OCI-LY3 (cell line): ENCODE data around the gene SLC12A7.

Experiments used
- H2AFZ ChIP-seq: fragments of 200-600, 300-600 bp; shearing (Covaris generic); 2 replicates; pipeline ENCODE4 v1.6.0; 2014; ENCODE audit warnings: antibody characterized with exemption, low read depth, low read length
- H3K27ac ChIP-seq: fragments of 200-600, 300-600 bp; sonication (generic); 2 replicates; pipeline ENCODE4 v1.5.1; 2014; ENCODE audit warnings: mild to moderate bottlenecking, low read length, moderate library complexity, mixed read lengths
- H3K27me3 ChIP-seq: fragments of 200-600, 300-600 bp; sonication (generic); 2 replicates; pipeline ENCODE4 v1.6.1; 2014; ENCODE audit warnings: low read depth, low read length, mixed read lengths
- H3K36me3 ChIP-seq: fragments of 200-600, 300-600 bp; sonication (generic); replicated peaks from 2 replicates; pipeline ENCODE3; 2014; ENCODE audit warnings: low read depth, low read length, mixed read lengths
- H3K4me1 ChIP-seq: fragments of 300-600, 200-600 bp; sonication (generic); 2 replicates; pipeline ENCODE4 v1.6.1; 2014; ENCODE audit warnings: low read length, mixed read lengths
- H3K4me2 ChIP-seq: fragments of 200-600, 300-600 bp; sonication (generic); 2 replicates; pipeline ENCODE4 v1.6.1; 2014; ENCODE audit warnings: low read length, mixed read lengths
- H3K4me3 ChIP-seq: fragments of 300-600, 200-600 bp; sonication (generic); 2 replicates; pipeline ENCODE4 v1.5.1; 2014; ENCODE audit warnings: antibody characterized with exemption, mild to moderate bottlenecking, low read length, moderate library complexity
- H3K79me2 ChIP-seq: fragments of 300-600, 200-600 bp; shearing (Covaris generic); 2 replicates; pipeline ENCODE4 v1.6.1; 2014; ENCODE audit warnings: mild to moderate bottlenecking, low read length, mixed read lengths
- H3K9ac ChIP-seq: fragments of 300-600, 200-600 bp; shearing (Covaris generic); 2 replicates; pipeline ENCODE4 v1.6.0; 2014; ENCODE audit warnings: mild to moderate bottlenecking, low read length, moderate library complexity
- H3K9me3 ChIP-seq: fragments of 200-600, 300-600 bp; shearing (Covaris generic); 2 replicates; pipeline ENCODE4 v1.6.1; 2014; ENCODE audit warnings: low read length, mixed read lengths; ENCODE audit not compliant: insufficient read depth
- H4K20me1 ChIP-seq: fragments of 200-600, 300-600 bp; sonication (generic); 2 replicates; pipeline ENCODE4 v1.6.1; 2016; ENCODE audit warnings: low read length, mixed read lengths; ENCODE audit not compliant: insufficient read depth
- EZH2phosphoT487 ChIP-seq: fragments of 200-600 bp; shearing (Covaris generic); IDR thresholded peaks from 2 replicates; pipeline ENCODE4 v1.6.1; 2018; ENCODE audit warnings: antibody characterized with exemption, mixed run types, low read depth
- TF ChIP-seq, protein P1 (sequence below): fragments of 200-600, 300-600 bp; sonication (generic); IDR thresholded peaks from 2 replicates; pipeline ENCODE4 v1.5.1; 2014; ENCODE audit warnings: antibody characterized with exemption, low read length, low read depth

Gene SLC12A7

DNA sequence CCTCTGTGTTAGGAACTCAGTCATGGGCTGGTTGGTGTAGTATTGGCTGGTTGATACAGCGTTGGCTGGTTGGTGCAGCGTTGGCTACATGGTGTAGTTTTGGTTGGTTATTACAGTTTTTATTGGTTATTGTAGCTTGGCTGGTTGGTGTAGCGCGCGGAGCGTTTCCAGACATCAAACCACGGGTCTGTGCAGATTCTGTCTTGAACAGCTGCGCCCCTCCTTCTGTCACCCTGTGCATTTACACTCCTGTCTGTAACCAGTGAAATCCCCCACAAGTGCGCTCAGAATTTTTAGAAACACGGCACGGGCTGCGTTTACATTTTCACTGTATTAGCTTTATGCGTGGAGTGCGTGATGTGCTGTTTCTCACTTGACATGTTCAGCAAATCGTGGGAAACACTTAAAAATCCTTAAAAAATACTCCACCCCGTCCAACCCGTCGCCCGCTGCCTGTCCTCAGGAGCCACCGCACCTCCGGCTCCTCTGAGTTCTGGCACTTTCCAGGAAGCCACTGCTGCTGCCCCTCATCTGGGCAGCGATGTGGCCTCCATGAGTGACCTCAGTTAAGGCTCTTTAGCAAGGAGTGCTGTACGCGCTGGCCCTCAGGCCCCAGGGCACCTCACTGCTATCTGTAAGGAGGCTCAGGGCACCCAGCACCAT lies 82.5 kb downstream of the SLC12A7 start:
- Histone ChIP-seq H3K9me3 (no peaks in the 10 kb centered on the region), H3K4me1 (no peaks in the 10 kb centered on the region), H3K27ac (no peak overlapping the region), H3K4me3 (no peak overlapping the region), H3K9ac (no peak overlapping the region), H3K79me2 (no peaks in the 10 kb centered on the region), H4K20me1 (no peaks in the 10 kb centered on the region), H3K4me2 (no peak overlapping the region), H2AFZ (no peak overlapping the region), H3K27me3 (no peaks in the 10 kb centered on the region), H3K36me3 (no peaks in the 10 kb centered on the region)
- TF ChIP-seq, protein P1, sequence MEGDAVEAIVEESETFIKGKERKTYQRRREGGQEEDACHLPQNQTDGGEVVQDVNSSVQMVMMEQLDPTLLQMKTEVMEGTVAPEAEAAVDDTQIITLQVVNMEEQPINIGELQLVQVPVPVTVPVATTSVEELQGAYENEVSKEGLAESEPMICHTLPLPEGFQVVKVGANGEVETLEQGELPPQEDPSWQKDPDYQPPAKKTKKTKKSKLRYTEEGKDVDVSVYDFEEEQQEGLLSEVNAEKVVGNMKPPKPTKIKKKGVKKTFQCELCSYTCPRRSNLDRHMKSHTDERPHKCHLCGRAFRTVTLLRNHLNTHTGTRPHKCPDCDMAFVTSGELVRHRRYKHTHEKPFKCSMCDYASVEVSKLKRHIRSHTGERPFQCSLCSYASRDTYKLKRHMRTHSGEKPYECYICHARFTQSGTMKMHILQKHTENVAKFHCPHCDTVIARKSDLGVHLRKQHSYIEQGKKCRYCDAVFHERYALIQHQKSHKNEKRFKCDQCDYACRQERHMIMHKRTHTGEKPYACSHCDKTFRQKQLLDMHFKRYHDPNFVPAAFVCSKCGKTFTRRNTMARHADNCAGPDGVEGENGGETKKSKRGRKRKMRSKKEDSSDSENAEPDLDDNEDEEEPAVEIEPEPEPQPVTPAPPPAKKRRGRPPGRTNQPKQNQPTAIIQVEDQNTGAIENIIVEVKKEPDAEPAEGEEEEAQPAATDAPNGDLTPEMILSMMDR: no peak
- TF ChIP-seq EZH2phosphoT487: no peak

DNA sequence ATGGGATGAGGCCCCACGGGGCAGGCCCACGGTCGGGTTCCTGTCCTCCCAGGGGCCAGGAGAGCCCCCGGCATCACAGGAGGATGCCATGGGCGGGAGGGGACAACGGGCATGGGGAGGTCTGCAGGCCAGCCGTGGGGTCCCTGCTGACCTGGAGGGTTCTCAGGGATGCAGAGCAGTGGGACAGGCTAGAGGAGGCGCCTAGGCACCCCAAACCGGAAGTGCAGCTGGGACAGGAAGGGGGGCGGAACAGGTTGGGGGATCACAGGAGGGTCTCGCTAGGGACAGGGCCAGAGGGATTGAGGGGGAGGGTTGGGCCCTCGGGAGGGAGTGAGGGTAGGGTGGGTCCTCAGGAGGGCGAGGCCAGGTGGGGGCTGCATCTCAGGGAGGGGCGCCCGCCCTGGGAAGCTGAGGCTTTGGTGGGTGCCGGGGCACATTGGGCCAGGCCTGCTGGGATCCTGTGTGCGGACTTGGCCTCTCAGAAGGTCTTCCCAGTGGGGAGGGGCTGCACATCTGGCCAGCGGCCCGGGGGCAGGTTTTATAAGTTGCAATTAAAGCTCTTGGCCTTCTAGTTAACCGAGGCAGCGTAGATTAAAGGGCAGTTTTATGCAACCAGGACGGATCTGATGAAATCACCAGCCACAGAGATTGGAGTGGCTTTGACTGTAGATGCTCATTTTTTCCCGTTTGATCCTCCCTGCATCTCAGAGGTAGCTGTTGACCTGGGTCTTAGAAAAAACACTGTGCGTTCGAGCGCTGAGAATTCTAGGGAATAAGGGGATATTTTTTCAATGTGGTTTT lies 83.2 kb downstream of the SLC12A7 start:
- Histone ChIP-seq H3K79me2 (no peaks in the 10 kb centered on the region), H4K20me1 (no peaks in the 10 kb centered on the region), H3K4me3 (no peak overlapping the region), H3K27ac (no peak overlapping the region), H3K4me1 (no peaks in the 10 kb centered on the region), H3K4me2 (no peak overlapping the region), H2AFZ (no peak overlapping the region), H3K36me3 (no peaks in the 10 kb centered on the region), H3K9ac (no peak overlapping the region), H3K9me3 (no peaks in the 10 kb centered on the region), H3K27me3 (no peaks in the 10 kb centered on the region)
- TF ChIP-seq EZH2phosphoT487: no peak
- TF ChIP-seq, protein P1: no peak

DNA sequence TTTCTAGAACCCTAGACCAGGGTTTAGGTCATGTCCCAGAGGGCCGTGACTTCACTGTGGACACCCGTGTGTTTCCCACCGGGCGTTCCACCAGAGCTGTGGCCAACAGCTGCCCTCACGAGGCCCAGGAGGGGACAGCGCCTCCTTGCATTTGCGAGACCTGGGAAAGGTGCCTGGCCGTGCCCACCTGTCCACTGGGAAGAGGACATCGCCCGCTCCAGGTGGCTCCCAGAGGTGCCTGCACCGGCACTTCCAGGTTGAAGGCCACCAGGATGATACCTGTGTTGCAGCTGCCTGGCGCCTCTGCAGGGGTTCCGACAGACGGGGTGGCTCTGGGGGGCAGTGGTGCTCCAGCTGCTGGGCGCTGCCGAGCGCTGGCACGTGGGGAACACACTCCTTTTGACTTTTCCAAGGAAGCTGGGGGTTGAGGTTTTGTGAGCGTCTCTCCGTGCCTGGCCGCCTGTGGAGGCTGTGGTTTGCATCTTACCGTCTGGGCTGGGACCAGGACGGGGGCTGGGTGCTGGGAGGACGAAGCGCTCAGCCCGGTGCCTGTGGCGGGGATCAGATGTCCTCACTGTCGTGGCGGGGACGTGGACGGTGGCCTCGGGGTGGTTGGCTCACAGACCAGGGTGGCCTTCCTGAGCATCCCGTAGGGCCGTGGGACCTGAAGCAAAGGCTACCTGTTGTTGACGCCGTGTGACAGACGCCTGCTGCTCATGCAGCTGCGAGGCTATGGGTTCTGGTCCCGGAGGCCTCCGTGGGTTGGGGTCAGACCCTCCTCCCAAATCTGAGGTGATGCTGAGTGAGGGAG lies 84.0 kb downstream of the SLC12A7 start:
- Histone ChIP-seq H3K36me3 (no peaks in the 10 kb centered on the region), H4K20me1 (no peaks in the 10 kb centered on the region), H3K9me3 (no peaks in the 10 kb centered on the region), H3K4me1 (no peaks in the 10 kb centered on the region), H2AFZ (no peak overlapping the region), H3K4me3 (no peak overlapping the region), H3K79me2 (no peaks in the 10 kb centered on the region), H3K27ac (no peak overlapping the region), H3K27me3 (no peaks in the 10 kb centered on the region), H3K4me2 (no peak overlapping the region), H3K9ac (no peak overlapping the region)
- TF ChIP-seq, protein P1: no peak
- no peak for TF ChIP-seq EZH2phosphoT487
